Loucy (cell line): ENCODE results near the gene ATRNL1.

Experiments
- CTCF ChIP-seq: fragments of 200-600 bp; sonication (generic); conservative IDR thresholded peaks from 2 replicates; pipeline ENCODE4 v1.5.1; 2014; ENCODE audit warnings: mild to moderate bottlenecking, antibody characterized with exemption, low read length
- EZH2phosphoT487 ChIP-seq: fragments of 200-600 bp; IDR thresholded peaks from 2 replicates; pipeline ENCODE4 v1.6.1; 2018; ENCODE audit warnings: antibody characterized with exemption, mild to moderate bottlenecking, moderate library complexity, borderline replicate concordance

DNA sequence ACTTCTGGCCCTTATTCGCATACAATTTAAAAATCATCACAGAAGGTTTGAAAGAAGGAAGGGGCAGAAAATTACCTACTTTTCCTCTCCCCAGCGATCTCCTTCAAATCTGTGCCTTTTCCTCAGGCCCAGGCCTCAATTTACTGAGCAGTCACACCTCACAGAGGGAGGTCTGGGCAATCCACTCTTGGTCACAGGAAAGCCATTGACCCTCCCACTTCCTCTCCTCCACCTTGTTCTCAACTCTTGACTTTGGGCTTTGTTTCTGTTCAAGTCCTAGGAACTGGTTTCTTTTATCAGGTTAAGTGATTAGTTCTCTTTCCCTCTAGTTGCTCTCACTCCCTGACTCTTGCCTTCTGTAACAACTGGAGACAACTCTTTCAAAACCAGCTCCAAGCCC, 37.0 kb upstream of the ATRNL1 start:
- TF ChIP-seq CTCF (no peak), EZH2phosphoT487 (no peak)
